Measurements from ENCODE around the gene KRT86. TPM values are rescaled to one million over a fixed set of nuclear protein-coding genes. Genes with fewer than 3 reads are reported as not detected.
"Not testable (repeated sequence)": the region's sequence is repeated elsewhere in the genome, so short reads cannot be mapped to it uniquely, and the experiment has no call there.

Gene KRT86
- total RNA-seq, 4 donors from 2014 or later, result 3.6 TPM; not detected in 3

- Histone ChIP-seq H3K9me3 (peaks cover 0 to 5% of the 10 kb centered on the region in 2 donors), H3K4me1 (no peaks in the 10 kb centered on the region), H3K36me3 (no peaks in the 10 kb centered on the region), H3K4me3 (no peak overlapping the region), H3K27ac (no peak overlapping the region), H3K27me3 (peaks cover 9% of the 10 kb centered on the region)
- intact Hi-C loops (cut with DNase I; ENCODE audit: low total_unique reads) (no loop called here), in situ Hi-C loops (cut with MboI; ENCODE audit: low pct_ligation_motif_present in 1 of 4, low pct_unique_long_range_greater_than_20kb in 1 of 4, low sequenced_read_pairs in 3 of 4) (no loop called here)
- WGBS, 2 donors (ENCODE audit: low coverage in 1 of 2), result 80 to 86% methylated on average over 1 to 10 of the region's 14 CpGs
- DNase-seq, result no peak
- no peak for TF ChIP-seq POLR2A (IDR thresholded peaks at IDR 0.05)
- TF ChIP-seq EP300 (IDR thresholded peaks at IDR 0.05; ENCODE audit: low read depth), result no peak
- TF ChIP-seq, protein P1, sequence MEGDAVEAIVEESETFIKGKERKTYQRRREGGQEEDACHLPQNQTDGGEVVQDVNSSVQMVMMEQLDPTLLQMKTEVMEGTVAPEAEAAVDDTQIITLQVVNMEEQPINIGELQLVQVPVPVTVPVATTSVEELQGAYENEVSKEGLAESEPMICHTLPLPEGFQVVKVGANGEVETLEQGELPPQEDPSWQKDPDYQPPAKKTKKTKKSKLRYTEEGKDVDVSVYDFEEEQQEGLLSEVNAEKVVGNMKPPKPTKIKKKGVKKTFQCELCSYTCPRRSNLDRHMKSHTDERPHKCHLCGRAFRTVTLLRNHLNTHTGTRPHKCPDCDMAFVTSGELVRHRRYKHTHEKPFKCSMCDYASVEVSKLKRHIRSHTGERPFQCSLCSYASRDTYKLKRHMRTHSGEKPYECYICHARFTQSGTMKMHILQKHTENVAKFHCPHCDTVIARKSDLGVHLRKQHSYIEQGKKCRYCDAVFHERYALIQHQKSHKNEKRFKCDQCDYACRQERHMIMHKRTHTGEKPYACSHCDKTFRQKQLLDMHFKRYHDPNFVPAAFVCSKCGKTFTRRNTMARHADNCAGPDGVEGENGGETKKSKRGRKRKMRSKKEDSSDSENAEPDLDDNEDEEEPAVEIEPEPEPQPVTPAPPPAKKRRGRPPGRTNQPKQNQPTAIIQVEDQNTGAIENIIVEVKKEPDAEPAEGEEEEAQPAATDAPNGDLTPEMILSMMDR (IDR thresholded peaks at IDR 0.05), result no peak
- TF ChIP-seq POLR2AphosphoS5 (IDR thresholded peaks at IDR 0.05), result no peak
Measured at GRCh38 chr12:52341066-52341580, 66.7 kb downstream of the KRT86 start.

- H3K4me1 ChIP-seq, result no peaks in the 10 kb centered on the region
- peaks cover 3% of the 10 kb centered on the region for H3K27me3 ChIP-seq
- H3K9me3 ChIP-seq, result no peaks in the 10 kb centered on the region
- in situ Hi-C loops (cut with MboI; ENCODE audit: low pct_ligation_motif_present in 1 of 4, low pct_unique_long_range_greater_than_20kb in 1 of 4, low sequenced_read_pairs in 3 of 4) (no loop called here), intact Hi-C loops (cut with DNase I; ENCODE audit: low total_unique reads) (no loop called here)
- WGBS, 2 donors (ENCODE audit: low coverage in 1 of 2), result 53 to 93% methylated on average over 2 of the region's 2 CpGs
- TF ChIP-seq EP300 (IDR thresholded peaks at IDR 0.05; ENCODE audit: low read depth), result no peak
- no peak for TF ChIP-seq POLR2A (IDR thresholded peaks at IDR 0.05)
- TF ChIP-seq POLR2AphosphoS5 (IDR thresholded peaks at IDR 0.05), result no peak
- TF ChIP-seq, protein P1 (IDR thresholded peaks at IDR 0.05), result no peak
- DNase-seq, result no peak
- H3K4me3 ChIP-seq, result no peak overlapping the region
- H3K36me3 ChIP-seq, result no peaks in the 10 kb centered on the region
- no peak overlapping the region for H3K27ac ChIP-seq
Measured at GRCh38 chr12:52342781-52343490, 68.5 kb downstream of the KRT86 start.

GRCh38 chr12:52343550-52343949, 69.1 kb downstream of the KRT86 start:
- Histone ChIP-seq H3K9me3 (no peaks in the 10 kb centered on the region), H3K4me1 (no peaks in the 10 kb centered on the region), H3K36me3 (no peaks in the 10 kb centered on the region), H3K27me3 (peaks cover under 1% of the 10 kb centered on the region), H3K4me3 (no peak overlapping the region), H3K27ac (no peak overlapping the region)
- WGBS, 2 donors (ENCODE audit: low coverage in 1 of 2), result 98% methylated on average over 2 of the region's 2 CpGs; no CpG with 5 or more reads in 1 of the 2 donors
- intact Hi-C loops (cut with DNase I; ENCODE audit: low total_unique reads) (no loop called here), in situ Hi-C loops (cut with MboI; ENCODE audit: low pct_ligation_motif_present in 1 of 4, low pct_unique_long_range_greater_than_20kb in 1 of 4, low sequenced_read_pairs in 3 of 4) (no loop called here)
- TF ChIP-seq, protein P1 (IDR thresholded peaks at IDR 0.05), result no peak
- no peak for TF ChIP-seq POLR2A (IDR thresholded peaks at IDR 0.05)
- no peak for TF ChIP-seq EP300 (IDR thresholded peaks at IDR 0.05; ENCODE audit: low read depth)
- no peak for TF ChIP-seq POLR2AphosphoS5 (IDR thresholded peaks at IDR 0.05)
- DNase-seq, result no peak

DNA sequence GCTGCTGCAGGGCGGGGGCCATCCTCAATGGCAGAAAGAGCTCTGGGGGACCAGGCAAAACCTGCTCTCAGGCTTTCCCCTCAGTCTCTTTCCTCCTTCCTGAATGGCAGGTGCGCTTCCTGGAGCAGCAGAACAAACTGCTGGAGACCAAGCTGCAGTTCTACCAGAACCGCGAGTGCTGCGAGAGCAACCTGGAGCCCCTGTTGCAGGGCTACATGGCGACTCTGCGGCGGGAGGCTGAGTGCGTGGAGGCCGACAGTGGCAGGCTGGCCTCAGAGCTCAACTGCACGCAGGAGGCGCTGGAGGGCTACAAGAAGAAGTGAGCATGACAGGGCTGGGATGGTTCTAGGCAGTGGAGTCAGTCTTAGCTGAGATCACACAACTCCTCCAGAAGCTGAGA, 69.7 kb downstream of the KRT86 start:
- no peak overlapping the region for H3K4me3 ChIP-seq
- no peaks in the 10 kb centered on the region for H3K36me3 ChIP-seq
- no peak overlapping the region for H3K27ac ChIP-seq
- TF ChIP-seq, protein P1 (IDR thresholded peaks at IDR 0.05), result no peak
- H3K4me1 ChIP-seq, result no peaks in the 10 kb centered on the region
- DNase-seq, result no peak
- in situ Hi-C loops (cut with MboI; ENCODE audit: low pct_ligation_motif_present in 1 of 4, low pct_unique_long_range_greater_than_20kb in 1 of 4, low sequenced_read_pairs in 3 of 4) (no loop called here), intact Hi-C loops (cut with DNase I; ENCODE audit: low total_unique reads) (no loop called here)
- H3K27me3 ChIP-seq, result no peaks in the 10 kb centered on the region
- 93% methylated on average over 2 to 12 of the region's 12 CpGs for WGBS, 2 donors (ENCODE audit: low coverage in 1 of 2)
- no peaks in the 10 kb centered on the region for H3K9me3 ChIP-seq

GRCh38 chr12:52345041-52345440, 70.6 kb downstream of the KRT86 start:
- H3K36me3 ChIP-seq; H3K9me3 ChIP-seq; H3K4me3 ChIP-seq; in situ Hi-C loops (cut with MboI; ENCODE audit: low pct_ligation_motif_present in 1 of 4, low pct_unique_long_range_greater_than_20kb in 1 of 4, low sequenced_read_pairs in 3 of 4); H3K4me1 ChIP-seq; intact Hi-C loops (cut with DNase I; ENCODE audit: low total_unique reads); H3K27ac ChIP-seq; H3K27me3 ChIP-seq; DNase-seq: not testable (repeated sequence)
- 85 to 100% methylated on average over 1 to 8 of the region's 8 CpGs for WGBS, 2 donors (ENCODE audit: low coverage in 1 of 2)

All from transverse colon (tissue), 4 donors.